Activated gamma-delta T cell treated with Interleukin-2 at 50 U/mL for 16 hours (primary cell): ENCODE measurements around the gene CHRDL2.

Experiments used
- DNase-seq: peaks from one replicate; pipeline ENCODE4 v3.0.0-alpha.2; 2020

CHRDL2 gene

DNA sequence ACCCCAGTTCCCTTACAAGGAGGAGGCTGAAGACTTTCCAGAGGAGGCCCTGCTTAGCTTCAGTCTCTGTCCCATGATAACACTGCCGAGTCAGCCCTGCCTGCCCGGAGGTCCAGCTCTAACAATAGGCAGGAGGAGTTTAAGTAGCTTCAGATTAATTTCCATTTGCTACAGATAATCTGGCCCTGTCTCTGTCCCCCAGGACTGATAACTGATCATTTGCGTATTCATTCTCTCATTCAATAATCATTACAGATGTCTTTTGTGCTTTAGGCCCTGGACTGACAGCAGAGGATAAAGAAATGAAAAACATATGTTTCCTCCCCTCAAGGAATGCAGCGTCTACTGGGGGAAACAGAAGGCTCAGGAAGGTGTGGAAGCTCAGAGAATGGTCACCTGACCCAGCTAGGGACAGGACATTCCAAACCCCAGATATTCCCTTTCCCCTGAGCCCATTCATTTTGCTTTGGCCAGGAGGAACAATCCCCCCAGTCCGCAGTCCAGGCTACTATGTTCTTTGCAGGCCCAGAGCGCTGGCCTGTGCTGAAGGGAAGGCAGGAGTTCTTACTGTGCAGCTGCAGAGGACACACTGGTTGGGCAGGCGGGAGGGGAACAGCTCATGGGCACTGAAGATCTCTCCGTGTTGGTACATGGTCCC, 20.8 kb downstream of the CHRDL2 start:
- no peak for DNase-seq

DNA sequence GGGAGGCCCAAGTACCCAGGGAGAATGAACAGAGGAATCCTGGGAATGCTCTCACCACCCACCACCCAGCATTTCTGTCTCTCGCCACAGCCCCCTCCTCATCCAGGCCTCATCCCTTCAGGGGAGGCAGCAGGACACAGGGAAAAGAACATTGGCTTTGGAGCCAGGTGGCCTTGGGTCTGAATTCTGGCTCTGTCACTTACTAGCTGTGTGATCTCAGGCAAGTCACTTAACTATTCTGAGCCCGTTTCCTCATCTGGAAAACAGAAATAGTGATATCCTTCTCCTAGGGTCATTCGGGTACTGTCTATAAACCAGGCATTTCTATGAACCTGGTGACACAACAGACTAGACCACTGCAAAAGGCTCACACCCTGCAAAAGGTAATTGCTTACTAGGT, 22.1 kb downstream of the CHRDL2 start:
- DNase-seq: no peak

DNA sequence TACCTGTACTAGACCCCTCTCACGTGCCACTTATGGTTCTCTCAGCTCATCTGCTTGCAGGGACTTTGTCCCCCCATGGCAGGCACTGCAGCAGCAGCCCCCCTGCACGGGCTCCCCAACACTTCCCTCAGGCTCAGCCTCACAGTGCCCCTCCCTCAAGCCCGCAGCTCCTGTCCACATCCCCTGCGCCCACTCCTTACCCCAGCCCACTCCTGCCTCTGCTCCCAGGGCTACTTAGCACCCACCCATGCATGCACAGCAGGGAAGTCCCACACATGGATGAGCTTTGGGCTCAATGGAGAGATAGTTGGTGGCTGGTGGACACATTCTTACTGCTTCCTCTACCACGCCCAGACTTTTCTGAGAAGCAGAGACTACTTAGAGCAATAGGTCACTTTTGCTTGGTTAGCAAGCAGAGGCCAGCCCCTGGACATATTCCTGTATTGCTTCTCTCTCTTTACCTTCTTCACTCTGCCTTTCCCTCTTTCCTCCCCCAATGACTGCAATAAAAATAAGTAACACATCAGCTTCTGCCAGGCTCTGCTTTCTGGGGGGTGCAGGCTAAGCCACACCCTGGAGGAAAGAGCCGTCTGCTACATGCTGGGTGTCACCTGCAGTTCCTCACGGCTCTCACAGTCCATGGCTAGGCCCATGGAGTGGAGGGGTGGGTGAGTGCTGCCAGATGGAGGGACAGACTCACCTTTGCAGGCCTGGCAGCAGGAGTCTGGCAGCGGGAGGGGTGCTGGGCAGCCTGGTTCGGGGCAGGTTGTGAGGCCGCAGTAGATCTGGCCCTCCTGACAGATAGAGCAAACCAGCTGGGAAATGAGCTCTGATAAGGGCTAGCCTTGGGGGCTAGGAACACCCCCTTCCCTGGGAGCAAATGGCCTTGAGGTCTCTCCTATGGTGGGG, 23.4 kb downstream of the CHRDL2 start:
- DNase-seq: no peak

DNA sequence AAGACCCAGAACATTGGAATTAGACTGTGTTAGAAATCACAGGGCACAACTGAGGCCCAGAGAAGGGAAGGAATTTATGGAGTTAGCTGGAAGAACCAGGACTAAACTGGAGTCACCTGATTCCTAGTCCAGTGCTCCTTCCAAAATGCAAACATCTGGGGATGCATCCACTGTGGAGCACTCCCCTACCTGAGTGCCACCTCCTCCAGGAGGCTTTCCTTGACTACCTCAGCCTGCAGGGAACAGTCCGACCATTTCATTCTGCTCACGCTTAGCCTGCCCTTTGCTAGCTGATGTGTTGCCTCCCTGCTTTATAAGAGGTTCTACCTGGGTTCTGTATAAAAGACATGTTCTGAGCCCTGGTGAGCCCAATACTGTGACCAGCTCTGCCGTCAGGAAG, 24.0 kb downstream of the CHRDL2 start:
- no peak for DNase-seq

DNA sequence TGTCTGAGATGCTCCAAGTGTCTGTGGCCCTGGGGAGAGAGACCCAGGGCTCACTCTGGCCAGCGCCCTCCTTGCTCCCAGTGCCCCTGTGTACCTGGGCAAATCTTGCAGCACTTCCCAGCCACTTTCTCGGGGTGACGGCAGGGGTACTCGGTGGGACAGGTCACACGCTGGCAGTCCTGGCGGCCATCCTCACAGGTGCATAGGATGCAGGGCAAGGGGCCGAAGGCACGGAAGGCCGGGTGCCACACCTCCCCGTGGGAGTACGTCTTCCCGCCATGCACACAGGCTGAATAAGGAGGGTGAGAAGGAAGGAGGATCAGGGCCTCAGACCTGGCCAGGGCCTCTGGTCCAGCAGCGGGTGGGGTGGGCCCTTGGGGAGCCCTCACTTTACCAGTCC, 28.0 kb downstream of the CHRDL2 start:
- DNase-seq: no peak

DNA sequence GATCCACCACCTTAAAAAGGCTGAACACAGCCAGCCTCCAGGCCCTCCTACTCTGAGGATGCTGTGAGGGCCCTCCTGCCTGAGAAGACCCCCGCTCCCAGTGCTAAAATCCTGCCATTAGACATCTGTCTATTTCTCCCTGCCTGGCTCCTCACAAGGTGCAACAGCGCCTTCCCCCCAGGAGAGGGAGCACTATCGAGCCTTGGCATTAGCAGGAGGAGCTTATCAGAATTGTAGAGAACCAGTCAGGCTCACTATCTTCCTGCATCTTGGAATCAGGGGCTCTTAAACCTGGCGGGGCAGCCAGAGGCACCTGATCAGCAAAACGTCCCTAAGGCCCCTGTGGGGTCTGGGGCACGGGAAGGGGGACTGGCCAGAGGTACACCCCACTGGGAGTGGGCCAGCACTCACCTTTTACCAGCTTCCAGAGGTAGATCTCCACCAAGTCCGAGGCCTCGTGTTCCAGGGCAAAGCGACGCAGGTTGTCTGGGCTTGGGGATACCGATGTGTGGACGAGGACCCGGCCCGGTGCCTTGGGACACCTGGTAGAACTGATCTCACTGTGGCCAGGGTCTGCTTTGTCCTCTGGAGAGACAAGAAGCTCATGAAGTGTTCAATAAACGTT, 28.7 kb downstream of the CHRDL2 start:
- peak; percentile 47 for DNase-seq

DNA sequence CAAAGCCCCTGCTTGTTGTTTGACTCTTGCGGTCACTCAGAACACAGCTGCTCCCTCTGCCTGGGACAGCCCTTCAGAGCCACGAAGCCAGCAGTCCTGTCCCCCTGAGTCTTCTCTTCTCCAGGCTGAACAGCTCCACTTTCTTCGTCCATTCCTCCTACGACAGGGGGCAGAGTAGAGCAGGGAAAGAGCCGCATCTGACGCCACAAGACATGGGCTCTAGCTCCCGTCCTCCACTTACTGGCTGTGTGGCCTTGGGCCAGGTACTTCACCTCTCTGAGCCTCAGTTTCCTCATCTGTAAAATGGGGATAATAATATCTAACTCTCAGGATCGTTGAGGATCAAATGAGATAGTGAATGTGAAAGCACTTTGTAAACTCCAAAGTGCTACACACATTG, 29.9 kb downstream of the CHRDL2 start:
- no peak for DNase-seq

DNA sequence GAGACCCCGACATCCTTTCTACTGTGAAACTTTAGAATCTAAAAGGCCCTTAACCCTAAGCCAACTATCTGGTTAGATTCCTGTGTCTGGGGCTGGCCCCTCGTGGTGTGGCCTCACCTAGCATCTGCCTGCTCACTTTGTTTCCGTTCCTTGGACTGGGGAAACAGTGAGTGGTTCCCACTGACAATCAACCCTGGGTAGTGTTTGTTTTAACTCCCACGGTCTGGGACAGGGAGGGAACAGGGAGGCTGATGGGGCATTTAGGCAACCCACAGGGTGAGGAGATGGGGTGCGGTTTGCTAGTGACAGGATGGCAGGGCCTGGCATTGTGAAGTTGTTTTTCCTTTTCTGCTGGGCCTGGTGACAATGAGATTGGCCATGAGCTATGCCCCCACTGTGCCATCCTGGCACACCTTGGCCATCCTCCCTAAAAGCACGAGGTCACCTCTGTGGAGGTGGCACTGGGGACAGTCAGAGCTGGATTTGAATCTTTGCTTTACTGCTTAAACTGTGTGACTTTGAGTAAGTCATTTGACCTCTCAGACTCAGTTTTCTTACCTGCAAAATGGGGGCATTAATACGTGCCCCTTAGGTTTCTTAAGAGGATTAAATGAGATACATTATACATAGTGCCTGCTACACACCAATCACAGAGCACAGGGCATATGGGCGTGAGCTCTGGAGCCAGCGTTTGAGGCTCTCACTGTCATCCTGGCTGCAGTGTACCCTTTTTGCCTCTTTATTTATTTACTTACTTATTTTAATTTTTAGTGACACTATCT, 31.4 kb downstream of the CHRDL2 start:
- DNase-seq: no peak

DNA sequence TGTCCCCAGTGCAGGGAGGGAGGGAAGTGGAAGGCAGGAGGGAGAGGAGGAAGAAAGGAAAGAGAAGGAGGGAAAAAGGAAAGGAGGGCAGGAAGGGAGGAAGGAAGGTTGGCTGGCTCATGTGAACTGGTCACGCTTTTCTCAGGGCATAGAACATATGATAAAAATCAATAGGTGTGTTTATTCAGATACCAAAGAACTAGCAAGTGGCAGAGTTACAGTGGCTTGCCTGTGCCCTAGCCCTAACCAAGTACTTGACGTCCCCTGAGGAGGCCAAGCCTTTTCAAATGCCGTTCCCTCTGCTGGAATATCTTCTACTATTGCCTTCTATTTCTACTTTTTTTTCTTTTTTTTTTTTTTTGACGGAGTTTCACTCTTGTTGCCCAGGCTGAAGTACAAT, 33.5 kb downstream of the CHRDL2 start:
- no peak for DNase-seq

DNA sequence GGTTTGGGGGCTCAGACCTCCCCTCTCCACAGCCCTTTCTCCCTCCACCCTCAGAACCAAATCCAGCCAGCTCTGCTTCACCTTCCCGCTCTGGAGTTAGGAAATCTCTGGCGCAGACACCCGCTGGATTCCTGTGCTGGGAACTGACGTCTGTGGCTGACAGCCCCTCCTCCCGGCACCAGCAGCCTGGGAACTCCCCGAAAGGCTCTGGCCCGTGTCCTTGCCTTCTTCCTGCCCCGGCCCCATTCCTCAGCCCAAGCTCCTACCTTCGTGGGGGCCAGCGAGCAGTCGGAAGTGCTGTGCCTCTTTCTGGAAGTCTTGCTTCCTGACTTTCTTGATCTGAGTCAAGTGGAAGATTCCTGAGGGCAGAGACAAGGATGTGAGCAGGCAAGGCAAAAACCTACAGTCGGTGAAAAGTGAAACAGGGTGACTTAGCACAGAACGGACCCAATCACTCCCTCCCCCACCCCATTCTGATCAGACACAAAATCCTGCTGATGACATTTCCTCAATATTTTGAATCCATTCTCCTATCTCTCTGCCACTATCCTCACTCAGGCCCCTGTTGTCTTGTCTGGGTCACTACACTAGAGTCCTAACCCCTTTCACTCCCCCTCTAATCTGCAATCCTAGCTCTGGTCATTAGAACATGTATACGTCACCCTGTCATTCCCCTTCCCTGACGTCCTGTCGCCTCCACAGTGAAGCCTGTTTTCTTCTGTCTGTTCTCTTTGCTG, 34.1 kb downstream of the CHRDL2 start:
- DNase-seq: no peak

DNA sequence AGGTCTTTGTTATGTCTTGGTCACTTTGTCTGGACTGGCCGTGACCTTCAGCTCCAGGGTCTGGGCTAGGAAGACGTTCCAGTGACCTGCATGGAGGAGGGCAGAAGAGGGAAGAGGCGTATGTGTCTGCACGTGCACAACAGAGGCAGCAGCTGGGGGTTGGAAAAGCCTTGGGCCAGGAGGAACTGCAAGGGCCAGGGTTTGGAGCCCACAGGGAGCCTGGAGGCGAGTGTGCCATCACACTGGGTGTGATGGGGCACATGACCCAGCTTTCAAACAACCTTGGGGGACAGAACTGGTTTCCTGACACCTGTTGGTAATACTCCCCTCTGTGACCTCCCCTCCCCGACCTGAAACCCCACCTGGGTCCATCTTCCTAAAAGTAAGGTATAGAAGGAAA, 34.7 kb downstream of the CHRDL2 start:
- no peak for DNase-seq

DNA sequence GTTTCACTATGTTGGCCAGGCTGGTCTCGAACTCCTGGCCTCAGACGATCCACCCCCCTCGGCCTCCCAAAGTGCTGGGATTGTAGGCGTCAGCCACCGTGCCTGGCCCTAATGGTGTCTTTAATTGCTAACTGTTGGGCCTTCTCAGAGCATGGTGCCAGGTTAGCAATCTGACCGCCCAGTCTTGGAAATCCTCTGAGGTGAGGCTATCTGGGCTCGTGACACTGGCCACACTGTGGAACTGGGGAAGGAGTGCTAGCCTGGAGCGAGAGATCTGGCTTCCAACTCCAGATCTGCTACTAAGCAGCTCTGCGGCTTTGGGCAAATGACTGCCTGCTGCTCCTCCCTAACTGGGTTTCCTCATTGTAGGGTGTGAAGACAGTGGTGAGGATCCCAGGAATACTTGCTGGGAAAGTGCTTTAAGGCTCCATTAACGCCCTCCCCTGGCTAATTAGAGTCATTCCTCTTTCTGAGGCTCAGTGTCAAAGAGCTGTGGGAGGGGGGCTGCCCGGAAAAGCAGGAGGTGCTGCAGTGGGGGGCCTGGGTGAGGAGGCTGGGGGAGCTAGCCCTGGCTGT, 35.4 kb downstream of the CHRDL2 start:
- DNase-seq: no peak

DNA sequence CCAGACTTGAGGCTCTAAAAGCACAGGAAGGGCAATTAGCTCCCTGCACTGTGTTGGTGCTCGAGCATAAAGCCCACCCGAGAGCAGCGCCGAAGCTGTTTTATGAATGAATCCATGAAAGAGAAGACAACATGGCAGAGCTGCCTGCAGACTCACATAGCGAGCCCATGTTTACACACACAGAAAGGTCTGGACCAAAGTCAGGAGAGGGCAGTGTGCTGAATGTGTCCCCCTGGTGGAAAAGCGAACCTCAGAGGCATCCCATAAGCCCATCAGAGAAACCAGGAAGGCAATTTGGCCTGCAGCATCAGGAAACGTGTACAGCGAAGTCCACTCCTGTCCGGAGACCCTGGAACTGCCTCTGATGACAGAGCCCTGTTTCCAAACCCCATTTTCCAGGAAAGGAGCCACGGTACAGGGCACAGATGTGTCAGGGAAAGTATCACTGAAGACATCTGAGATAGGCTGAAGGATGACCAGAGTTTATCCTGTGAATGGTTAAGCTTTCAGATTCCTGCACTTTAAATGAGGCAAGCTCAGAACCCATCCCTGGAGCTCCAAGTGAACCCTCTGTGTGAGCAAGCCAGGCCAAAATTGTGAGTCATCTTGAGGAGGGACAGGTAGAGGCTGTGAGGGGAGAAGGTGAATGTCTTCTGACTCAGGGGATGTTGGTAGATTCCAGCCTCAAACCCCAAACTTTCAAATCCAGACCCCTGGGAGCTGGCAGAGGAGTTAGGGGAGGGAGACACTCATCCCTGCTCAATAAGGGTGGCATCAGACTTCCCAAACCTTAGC, 36.9 kb downstream of the CHRDL2 start:
- DNase-seq: no peak

DNA sequence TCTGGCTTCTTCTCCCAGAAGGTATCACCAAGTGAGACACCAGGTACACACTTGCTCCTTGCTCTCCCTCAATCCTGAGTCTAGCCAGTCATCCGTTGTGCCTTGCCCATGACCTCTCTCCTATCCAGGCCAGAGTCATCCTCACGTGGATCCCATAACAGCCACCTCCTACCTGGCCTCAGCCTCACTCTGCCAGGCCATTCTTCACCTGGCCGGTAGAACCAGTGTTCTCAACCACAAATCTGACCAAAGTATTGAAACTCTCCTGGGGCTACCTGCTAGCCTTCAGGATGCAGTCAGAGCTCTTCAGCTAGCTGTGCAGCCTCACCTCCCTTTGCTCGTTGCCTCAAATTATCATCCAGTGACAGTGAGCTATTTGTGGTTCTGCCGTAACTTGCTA, 37.7 kb downstream of the CHRDL2 start:
- no peak for DNase-seq

DNA sequence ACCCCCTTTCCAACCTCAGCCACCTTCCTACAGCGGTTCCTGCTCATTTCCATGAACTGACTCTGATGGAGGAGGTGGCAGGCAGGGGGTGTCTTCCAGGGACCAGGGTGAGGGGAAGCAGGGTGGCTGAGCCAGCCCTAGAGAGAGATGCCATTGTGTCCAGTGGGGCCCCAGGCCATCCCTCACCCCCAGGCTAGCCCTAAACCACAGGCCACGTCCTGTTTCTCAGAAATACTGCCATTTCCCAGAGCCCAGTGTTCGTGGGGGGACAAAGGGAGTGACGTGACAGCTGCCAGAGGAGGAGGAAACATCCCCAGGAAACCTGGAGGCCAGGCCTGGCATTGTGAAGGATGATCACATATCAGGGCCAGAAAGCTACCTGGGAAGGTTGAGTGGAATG, 39.5 kb downstream of the CHRDL2 start:
- DNase-seq: no peak

DNA sequence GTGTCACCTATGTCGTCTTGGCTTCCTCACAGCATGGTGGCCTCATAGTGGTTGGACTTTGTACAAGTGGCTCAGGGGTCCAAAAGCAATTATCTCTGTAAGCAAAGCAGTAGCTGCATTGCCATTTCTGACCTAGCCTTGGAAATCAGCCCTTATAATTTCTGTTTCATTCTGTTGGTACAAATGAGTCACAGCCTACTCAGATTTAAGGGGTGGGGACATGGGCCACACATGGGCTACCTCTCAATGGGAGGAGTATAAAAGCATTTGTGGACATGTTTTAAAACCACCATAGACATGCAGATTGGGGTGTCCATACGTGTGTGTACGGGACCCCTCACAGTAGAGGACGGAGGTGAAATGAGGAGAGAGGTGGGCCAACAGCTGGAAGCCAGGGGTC, 41.6 kb downstream of the CHRDL2 start:
- no peak for DNase-seq

DNA sequence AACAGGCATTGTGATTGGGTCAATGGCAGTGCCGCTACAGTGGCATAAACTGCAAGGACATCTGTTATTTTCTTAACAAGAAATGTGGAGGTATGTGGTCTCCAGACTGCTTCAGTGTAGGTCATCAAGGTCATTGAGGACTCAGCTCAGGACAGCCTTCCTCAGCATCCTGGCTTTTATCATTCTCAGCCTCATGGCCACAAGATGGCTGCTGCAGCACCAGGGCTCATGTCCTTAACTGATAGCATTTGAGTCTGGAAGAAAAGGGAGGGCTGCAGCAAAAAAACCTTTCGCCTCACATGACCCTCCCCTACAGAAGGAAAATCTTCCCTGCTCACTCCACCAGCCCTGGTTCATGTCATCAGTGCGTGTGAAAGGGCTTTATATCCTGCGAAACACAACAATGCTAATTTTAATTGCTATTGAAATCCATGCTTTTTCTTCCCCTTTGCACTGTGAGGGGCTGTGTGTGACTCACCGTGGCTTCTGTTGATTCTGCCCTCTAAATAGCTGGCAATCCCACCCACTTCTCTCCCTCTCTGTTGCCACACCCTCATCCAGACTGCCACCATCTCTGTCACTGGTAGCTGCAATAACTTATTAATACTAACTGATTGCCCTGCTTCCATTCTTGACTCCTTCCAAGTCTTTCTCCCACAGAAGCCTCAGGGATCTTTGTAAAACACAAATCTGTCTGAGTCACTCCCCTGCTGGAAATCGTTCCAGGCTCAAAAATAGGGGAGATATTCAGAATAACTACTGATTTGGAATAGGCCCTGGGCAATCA, 43.8 kb downstream of the CHRDL2 start:
- DNase-seq: no peak

DNA sequence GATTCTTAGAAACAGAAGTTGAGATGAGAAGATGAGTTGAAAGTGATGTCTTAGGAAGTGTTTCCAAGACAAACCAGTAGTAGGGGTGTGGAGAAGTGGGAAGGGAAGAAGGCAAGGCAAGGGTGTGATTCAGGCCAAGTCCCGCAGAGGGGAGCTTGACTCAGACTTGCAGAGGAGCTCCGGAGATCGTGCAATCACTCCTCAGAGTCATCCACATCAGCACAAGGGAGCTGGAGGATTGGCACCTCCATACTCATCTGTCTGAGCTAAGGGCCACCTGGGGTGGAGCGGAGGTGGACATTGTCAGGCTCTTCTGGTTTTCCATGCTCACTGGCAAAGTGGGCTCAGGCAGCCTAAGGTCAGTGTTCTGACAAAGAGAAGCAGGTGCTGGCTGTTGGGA, 44.4 kb downstream of the CHRDL2 start:
- no peak for DNase-seq

DNA sequence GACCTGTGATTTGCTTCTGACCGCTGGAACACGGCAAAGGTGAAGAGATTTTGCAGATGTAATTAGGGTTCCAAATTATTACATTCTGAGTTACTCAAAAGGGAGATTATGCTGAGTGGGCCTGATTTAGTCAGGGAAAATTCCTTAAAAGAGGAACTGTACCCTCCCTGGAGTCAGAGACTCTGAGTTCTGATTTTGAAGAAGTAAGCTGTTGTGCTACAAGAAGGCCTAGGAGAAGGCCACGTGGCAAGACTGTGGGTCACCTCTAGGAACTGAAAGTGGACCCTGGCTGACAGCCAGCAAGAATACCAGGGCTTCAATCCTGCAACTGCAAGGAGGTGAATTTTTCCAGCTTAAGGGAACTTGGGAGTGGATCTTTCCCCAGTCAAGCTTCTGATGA, 45.3 kb downstream of the CHRDL2 start:
- no peak for DNase-seq

DNA sequence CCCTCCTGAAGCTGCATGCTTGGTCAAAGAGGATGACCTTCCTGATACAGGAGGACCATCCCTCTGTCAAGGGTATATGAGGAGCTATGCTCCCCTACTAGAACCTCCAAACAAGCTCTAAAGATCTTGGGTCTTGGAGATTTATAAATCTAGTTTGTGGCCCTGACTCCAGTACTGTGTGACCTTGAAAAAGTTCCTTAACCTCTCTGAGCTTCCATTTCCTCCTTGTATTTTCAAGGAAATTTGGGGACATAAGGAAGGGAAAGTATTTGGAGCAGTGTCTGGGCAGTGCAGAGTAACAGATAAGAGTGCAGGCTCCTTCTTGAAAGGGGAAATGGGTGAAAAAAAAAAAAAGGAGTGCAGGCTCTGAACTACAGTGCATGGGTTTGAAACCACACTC, 45.9 kb downstream of the CHRDL2 start:
- DNase-seq: no peak

DNA sequence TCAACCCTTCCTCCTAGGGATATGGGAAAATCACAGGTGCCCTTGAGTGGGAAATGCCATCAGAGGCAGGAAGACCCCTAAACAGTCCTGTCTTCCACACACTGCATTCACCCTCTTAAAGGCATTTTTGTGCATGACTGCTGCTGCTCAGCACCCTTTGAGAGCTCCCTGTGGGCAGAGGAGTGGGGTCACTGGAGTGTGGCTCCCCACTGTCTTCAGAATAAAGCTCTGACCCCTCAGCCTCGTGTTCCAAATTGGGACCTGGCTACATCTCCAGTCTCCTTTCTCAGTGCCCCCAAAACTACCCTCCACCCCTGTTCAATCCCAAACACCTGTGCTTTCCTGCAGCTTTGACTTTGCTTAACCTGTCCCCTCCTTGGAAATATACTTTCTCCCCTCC, 46.6 kb downstream of the CHRDL2 start:
- no peak for DNase-seq
